GM12878 (cell line): Measurements from ENCODE around the gene TMEM237. TPM values are rescaled to one million over a fixed set of nuclear protein-coding genes. Genes with fewer than 3 reads are reported as not detected.

ENCODE experiments used
- ATAC-seq: fragments of 200-7000 bp; cut with Tn5 transposase; 3 replicates; pipeline ENCODE4 v1.9.1; 2020; ENCODE audit warnings: mild to moderate bottlenecking, moderate library complexity
- BruUV-seq: library from RNA; stranded (reverse); fragments of 400-500 nt; replicated peaks from 2 replicates; lab custom pipeline; 2021; lab: Mats Ljungman, UMichigan
- CTCF ChIA-PET: fragments of 300-600 bp; sonication (Branson Sonifier 250); formaldehyde crosslinking; extraction: SDS; loops from one replicate; lab custom pipeline; 2021; ENCODE audit warnings: inconsistent platforms; lab: Yijun Ruan, JAX
- POLR2A ChIA-PET: fragments of 350-600 bp; formaldehyde crosslinking; extraction: SDS; loops from one replicate; lab custom pipeline; 2021; ENCODE audit warnings: inconsistent platforms; lab: Charles Lee
- RAD21 ChIA-PET: fragments of 300-600 bp; sonication (Branson Sonifier 250); formaldehyde crosslinking; loops from one replicate; lab custom pipeline; 2023; ENCODE audit warnings: antibody characterized with exemption; ENCODE audit not compliant: unreplicated experiment; lab: Charles Lee
- SMC1A ChIA-PET: fragments of 300-600 bp; sonication (Branson Sonifier 250); formaldehyde crosslinking; loops from one replicate; lab custom pipeline; 2023; ENCODE audit not compliant: unreplicated experiment, uncharacterized antibody; lab: Charles Lee
- DNase-seq: peaks from one replicate; pipeline ENCODE4 v3.0.0-alpha.2; 2011; ENCODE audit warnings: low read depth, low spot score
- FAIRE-seq: peaks from 3 replicates; lab custom pipeline; 2011; peaks lifted over from hg19 to GRCh38; lab: Jason Lieb, UNC
- H2AFZ ChIP-seq: 2 replicates; pipeline ENCODE4 v1.6.0; 2011; ENCODE audit warnings: low read depth, low read length, control low read depth; ENCODE audit not compliant: control insufficient read depth
- H3K27ac ChIP-seq: 2 replicates; pipeline ENCODE4 v1.5.1; 2011; ENCODE audit warnings: control low read depth; ENCODE audit not compliant: control insufficient read depth, insufficient read depth
- H3K27me3 ChIP-seq, 2 experiments: replicated peaks in 1 of 2; 2 replicates each; pipeline versions ENCODE4 v1.6.0 to v1.6.1; 2011; ENCODE audit warnings: low read length in 1 of 2; ENCODE audit not compliant: control insufficient read depth in 2 of 2, insufficient read depth in 2 of 2
- H3K36me3 ChIP-seq, 2 experiments: 2 replicates each; pipeline ENCODE4 v1.5.1; 2011; ENCODE audit warnings: low read length in 1 of 2; ENCODE audit not compliant: control insufficient read depth in 2 of 2, insufficient read depth in 2 of 2
- H3K4me1 ChIP-seq: 2 replicates; pipeline ENCODE4 v1.6.1; 2011; ENCODE audit warnings: mild to moderate bottlenecking, low read length, moderate library complexity, mixed read lengths; ENCODE audit not compliant: control insufficient read depth, insufficient read depth
- H3K4me2 ChIP-seq: 2 replicates; pipeline ENCODE4 v1.6.0; 2011; ENCODE audit warnings: control low read depth; ENCODE audit not compliant: control insufficient read depth, insufficient read depth
- H3K4me3 ChIP-seq: fragments of 200-600 bp; sonication (generic); 2 replicates; pipeline ENCODE4 v1.5.1; 2016
- H3K79me2 ChIP-seq: 2 replicates; pipeline ENCODE4 v1.6.0; 2011; ENCODE audit warnings: low read length; ENCODE audit not compliant: control insufficient read depth, insufficient read depth
- H3K9ac ChIP-seq: 2 replicates; pipeline ENCODE4 v1.8.0; 2011; ENCODE audit warnings: low read length, control low read depth, mixed read lengths; ENCODE audit not compliant: control insufficient read depth, insufficient read depth
- H3K9me3 ChIP-seq: replicated peaks from 3 replicates; pipeline ENCODE4 v1.5.1; 2011; ENCODE audit warnings: mild to moderate bottlenecking, low read length; ENCODE audit not compliant: control insufficient read depth, insufficient read depth
- H4K20me1 ChIP-seq: 2 replicates; pipeline ENCODE4 v1.6.0; 2011; ENCODE audit not compliant: control insufficient read depth, insufficient read depth
- CREM ChIP-seq: IDR thresholded peaks from 2 replicates; pipeline ENCODE4 v1.6.1; 2014; ENCODE audit warnings: antibody characterized with exemption, low read depth
- ESRRA ChIP-seq: IDR thresholded peaks from 2 replicates; pipeline ENCODE4 v1.6.1; 2012; ENCODE audit warnings: mild to moderate bottlenecking, low read length, improper control_type of control experiment
- EZH2 ChIP-seq: IDR thresholded peaks from 2 replicates; pipeline ENCODE4 v1.6.1; 2012; ENCODE audit warnings: low read depth, mild to moderate bottlenecking, control low read depth, inconsistent platforms, low read length, borderline replicate concordance; ENCODE audit not compliant: control insufficient read depth
- IKZF2 ChIP-seq, 2 experiments: fragments of 450-650 bp; IDR thresholded peaks; 2 replicates each; pipeline ENCODE4 v1.6.1; 2017; ENCODE audit warnings: mild to moderate bottlenecking in 2 of 2, moderate library complexity in 2 of 2
- IRF4 ChIP-seq: IDR thresholded peaks from 2 replicates; pipeline ENCODE4 v1.6.1; 2011; ENCODE audit warnings: low read depth, low read length
- JUNB ChIP-seq: IDR thresholded peaks from 2 replicates; pipeline ENCODE4 v1.6.1; 2016; ENCODE audit warnings: antibody characterized with exemption, mild to moderate bottlenecking
- JUND ChIP-seq: IDR thresholded peaks from 2 replicates; pipeline ENCODE4 v1.6.1; 2012; ENCODE audit warnings: low read depth, mild to moderate bottlenecking, low read length, improper control_type of control experiment, moderate library complexity
- KDM1A ChIP-seq: fragments of 200-600 bp; sonication (generic); IDR thresholded peaks from 2 replicates; pipeline ENCODE4 v1.6.1; 2016; ENCODE audit warnings: borderline replicate concordance
- KLF5 ChIP-seq: fragments of 450-650 bp; IDR thresholded peaks from 2 replicates; pipeline ENCODE4 v1.6.1; 2014; ENCODE audit warnings: mild to moderate bottlenecking; ENCODE audit not compliant: partially characterized antibody
- NFIC ChIP-seq: IDR thresholded peaks from 2 replicates; pipeline ENCODE4 v1.6.1; 2012; ENCODE audit warnings: low read depth, mild to moderate bottlenecking, inconsistent platforms, low read length, moderate library complexity
- PAX5 ChIP-seq: IDR thresholded peaks from 2 replicates; pipeline ENCODE4 v1.6.1; 2011; ENCODE audit warnings: low read depth, low read length, borderline replicate concordance
- RB1 ChIP-seq: fragments of 450-650 bp; formaldehyde crosslinking; IDR thresholded peaks from 2 replicates; pipeline ENCODE4 v1.6.1; 2017; ENCODE audit warnings: mild to moderate bottlenecking, borderline replicate concordance
- RFX5 ChIP-seq: IDR thresholded peaks from 2 replicates; pipeline ENCODE4 v1.6.1; 2011; ENCODE audit warnings: low read depth, low read length, improper control_type of control experiment
- SREBF2 ChIP-seq: IDR thresholded peaks from 2 replicates; pipeline ENCODE4 v1.6.1; 2012; ENCODE audit warnings: mild to moderate bottlenecking, low read length
- SRF ChIP-seq, 2 experiments: IDR thresholded peaks; 2 replicates each; pipeline ENCODE4 v1.6.1; 2011; ENCODE audit warnings: low read depth in 2 of 2, low read length in 2 of 2, mild to moderate bottlenecking in 1 of 2, moderate library complexity in 1 of 2
- SUPT20H ChIP-seq: IDR thresholded peaks from 2 replicates; pipeline ENCODE4 v1.6.1; 2011; ENCODE audit warnings: low read depth, mild to moderate bottlenecking, low read length, moderate library complexity, borderline replicate concordance; ENCODE audit not compliant: control insufficient read depth
- TCF3 ChIP-seq: IDR thresholded peaks from 2 replicates; pipeline ENCODE4 v1.6.1; 2012; ENCODE audit warnings: low read depth, mild to moderate bottlenecking, low read length, borderline replicate concordance; ENCODE audit not compliant: insufficient read depth
- USF1 ChIP-seq: IDR thresholded peaks from 2 replicates; pipeline ENCODE4 v1.6.1; 2011; ENCODE audit warnings: borderline replicate concordance, low read depth, mild to moderate bottlenecking, moderate library complexity, mixed read lengths, low read length; ENCODE audit not compliant: insufficient read depth; ENCODE audit errors: extremely low read length
- USF2 ChIP-seq: IDR thresholded peaks from 2 replicates; pipeline ENCODE4 v1.6.1; 2011; ENCODE audit warnings: low read depth, low read length, improper control_type of control experiment, borderline replicate concordance
- YY1 ChIP-seq: IDR thresholded peaks from 2 replicates; pipeline ENCODE4 v1.6.1; 2011; ENCODE audit warnings: low read depth, mild to moderate bottlenecking, low read length
- ZSCAN29 ChIP-seq: fragments of 450-650 bp; IDR thresholded peaks from 2 replicates; pipeline ENCODE4 v1.6.1; 2017; ENCODE audit warnings: mild to moderate bottlenecking, moderate library complexity
- ZZZ3 ChIP-seq: IDR thresholded peaks from 2 replicates; pipeline ENCODE4 v1.6.1; 2011; ENCODE audit warnings: low read depth; ENCODE audit not compliant: control insufficient read depth, insufficient read length
- WGBS: methylation state at CpG from one replicate; pipeline ENCODE4 v1.1.6; 2016; ENCODE audit warnings: low lambda C conversion rate; ENCODE audit not compliant: insufficient replicate concordance, insufficient coverage; ENCODE audit errors: missing lambda C conversion rate; 5-methylcytosine and 5-hydroxymethylcytosine counted together
- in situ Hi-C: fragments of 300-500 bp; cut with MboI; formaldehyde crosslinking; loops from 9 replicates; pipeline ENCODE4 v1.14.3; 2018; ENCODE audit warnings: mixed read lengths
- intact Hi-C: fragments of 100-400 bp; cut with micrococcal nuclease; formaldehyde crosslinking; loops from one replicate; pipeline ENCODE4 v1.14.2; 2022; ENCODE audit not compliant: unreplicated experiment
- polyA plus RNA-seq, 11 experiments: library from polyadenylated mRNA; depleted of rRNA in 4 of 11; unstranded in 6 of 11; stranded (reverse) in 5 of 11; fragments of >200 nt; fragmentation: Nextera tagmentation in 4 of 11; fragmentation: Illumina TruSeq in 1 of 11; extraction: Ambion mirVana in 4 of 11; extraction: Trizol in 1 of 11; gene quantifications; 1 replicate in 1 of 11; 2 replicates in 10 of 11; pipeline versions ENCODE4 v1.2.1 to v1.2.3, GENCODE V29; 2011 to 2016; ENCODE audit warnings: inconsistent platforms in 2 of 11, missing spikeins in 2 of 11, low read depth in 1 of 11
- total RNA-seq, 4 experiments: library from RNA; depleted of rRNA in 3 of 4; stranded (reverse); fragments of >200 nt in 3 of 4; fragmentation: Illumina TruSeq in 1 of 4; extraction: Trizol in 1 of 4; gene quantifications; 2 replicates each; pipeline versions ENCODE4 v1.2.1 to v1.2.3, GENCODE V29; 2013 to 2021

The TMEM237 gene
- total and polyA plus RNA-seq, 10 of the 15 experiments (the other 5 are each of a cell fraction or from before 2014, with no cell fraction given): 15.0 to 43.7 (median 29.3) TPM

GRCh38 chr2:201642579-201643215, 606 bp downstream of the TMEM237 start:
- in situ Hi-C loops (no loop called here), intact Hi-C loops (loop anchor here (2.0 to 10.0 kb wide), 3 partner anchors 190 to 406 kb away; partner anchors contain the start of genes CASP8, STRADB and TRAK2)
- under 1% methylated on average over 56 of the region's 56 CpGs for WGBS
- Histone ChIP-seq H2AFZ (peak overlapping the region; percentile 89), H3K4me2 (peak overlapping the region; percentile 91), H3K9me3 (no peaks in the 10 kb centered on the region), H3K27ac (peak overlapping the region; percentile 85), H3K4me1 (no peaks in the 10 kb centered on the region), H3K36me3 (no peaks in the 10 kb centered on the region), H3K9ac (peak overlapping the region; percentile 85), H4K20me1 (no peaks in the 10 kb centered on the region), H3K4me3 (peak overlapping the region; percentile 94), H3K27me3 (no peaks in the 10 kb centered on the region), H3K79me2 (0 out of 2 replicates have a peak, but pooled peaks cover 2% of the 10 kb centered on the region)
- BruUV-seq: TSS peak; percentile 93
- POLR2A ChIA-PET: interaction anchor here (0.5 to 0.6 kb wide), 2 partner anchors 138 to 560 kb away, joined by 3 read pairs; partner anchors contain the start of gene ALS2
- FAIRE-seq: no peak
- RAD21 ChIA-PET: interaction anchor here (0.6 to 1.8 kb wide), 3 partner anchors 19 to 138 kb away, joined by 3 to 5 read pairs (median 3); partner anchors contain the start of gene ALS2
- CTCF ChIA-PET: interaction anchor here (0.9 to 1.9 kb wide), 4 partner anchors 21 to 458 kb away, joined by 3 to 6 read pairs (median 3); no protein-coding TSS in a partner anchor
- DNase-seq: peak; percentile 1
- SMC1A ChIA-PET: interaction anchor here (0.7 kb wide), 1 partner anchor 218 kb away, joined by 3 read pairs; no protein-coding TSS in a partner anchor
- ATAC-seq: peak; percentile 93
- TF ChIP-seq RFX5: no peak
- TF ChIP-seq RB1: peak; percentile 65; the same call in 1 of the 2 replicates
- peak; percentile 98 for TF ChIP-seq CREM
- TF ChIP-seq TCF3: peak; percentile 55
- no peak for TF ChIP-seq ESRRA
- no peak for TF ChIP-seq ZZZ3
- no peak for TF ChIP-seq SUPT20H
- TF ChIP-seq PAX5: peak; percentile 94
- no peak for TF ChIP-seq USF1
- no peak for TF ChIP-seq EZH2
- 0 out of 2 replicates have a peak, but pooled peaks have one; percentile 5 for TF ChIP-seq IRF4
- TF ChIP-seq NFIC: no peak
- TF ChIP-seq USF2: no peak
- no peak for TF ChIP-seq JUND
- 0 out of 4 replicates have a peak, but pooled peaks of 1 of the 2 experiments have one; percentile 36 for TF ChIP-seq IKZF2 (IDR thresholded peaks at IDR 0.05)
- TF ChIP-seq ZSCAN29: no peak
- TF ChIP-seq KDM1A: no peak
- no peak for TF ChIP-seq JUNB
- peak; percentile 6 for TF ChIP-seq KLF5
- peak in 1 of 2 experiments; percentile 84; a peak in 2 of 4 replicates for TF ChIP-seq SRF (IDR thresholded peaks at IDR 0.05; ENCODE audit: low read depth in 2 of 2, low read length in 2 of 2)
- no peak for TF ChIP-seq SREBF2
- TF ChIP-seq YY1: peak; percentile 16
